Urinary bladder (tissue), 4 donors: Measurements from ENCODE around the gene PPP1R3A. TPM values are rescaled to one million over a fixed set of nuclear protein-coding genes. Genes with fewer than 3 reads are reported as not detected.

Source experiments
- DNase-seq: peaks from one replicate; pipeline ENCODE4 v3.0.0-alpha.2; 2015; ENCODE audit errors: extremely low spot score
- H3K27ac ChIP-seq: one replicate; pipeline ENCODE4 v1.5.1; 2013; ENCODE audit warnings: low read depth, mild to moderate bottlenecking, moderate library complexity
- H3K36me3 ChIP-seq: one replicate; pipeline ENCODE4 v1.6.1; 2013; ENCODE audit warnings: mild to moderate bottlenecking, moderate library complexity; ENCODE audit not compliant: insufficient read depth
- H3K4me1 ChIP-seq: one replicate; pipeline ENCODE4 v1.6.1; 2013; ENCODE audit warnings: mild to moderate bottlenecking, moderate library complexity; ENCODE audit not compliant: insufficient read depth
- H3K4me3 ChIP-seq: one replicate; pipeline ENCODE4 v1.5.1; 2013; ENCODE audit warnings: low read depth, low read length
- WGBS: extraction: QIAGEN DNeasy Blood & Tissue Kit; methylation state at CpG from one replicate; pipeline ENCODE4 v1.1.7; 2013; 5-methylcytosine and 5-hydroxymethylcytosine counted together
- polyA plus RNA-seq: library from polyadenylated mRNA; stranded (reverse); fragments of 200-250 nt; gene quantifications from one replicate; pipeline ENCODE4 v1.2.3, GENCODE V29; 2013
- total RNA-seq: library from RNA; depleted of rRNA; stranded (reverse); fragments of >200 nt; gene quantifications from one replicate; pipeline ENCODE4 v1.2.3, GENCODE V29; 2014
- donor health status: healthy with polysubstance abuse.
- donor health status: healthy.

Gene PPP1R3A
- total and polyA plus RNA-seq, 2 donors: 4.4 TPM; not detected in 1

DNA sequence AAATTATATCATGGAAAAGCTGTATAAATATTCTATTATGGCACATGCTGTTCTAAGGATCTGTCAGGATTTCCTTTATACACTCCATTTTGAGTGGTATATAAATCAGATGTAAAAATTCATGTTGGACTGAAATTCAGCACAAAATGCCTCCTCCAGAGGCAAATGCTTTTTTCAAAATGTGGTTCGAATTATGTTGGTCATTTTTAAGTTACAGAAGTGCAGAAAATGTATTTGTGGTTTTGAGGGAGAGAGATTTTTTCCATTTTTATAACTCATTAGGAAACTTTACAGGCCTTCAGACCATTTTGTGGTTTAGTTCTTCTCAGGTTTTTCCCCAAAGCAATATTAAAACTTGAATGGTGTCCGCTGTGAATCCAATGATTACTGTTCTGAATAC, 2.9 kb downstream of the PPP1R3A start:
- Histone ChIP-seq H3K4me1 (no peaks in the 10 kb centered on the region), H3K36me3 (no peaks in the 10 kb centered on the region), H3K27ac (no peak overlapping the region), H3K4me3 (no peak overlapping the region)
- no peak for DNase-seq
- WGBS: 86% methylated on average over 2 of the region's 2 CpGs

DNA sequence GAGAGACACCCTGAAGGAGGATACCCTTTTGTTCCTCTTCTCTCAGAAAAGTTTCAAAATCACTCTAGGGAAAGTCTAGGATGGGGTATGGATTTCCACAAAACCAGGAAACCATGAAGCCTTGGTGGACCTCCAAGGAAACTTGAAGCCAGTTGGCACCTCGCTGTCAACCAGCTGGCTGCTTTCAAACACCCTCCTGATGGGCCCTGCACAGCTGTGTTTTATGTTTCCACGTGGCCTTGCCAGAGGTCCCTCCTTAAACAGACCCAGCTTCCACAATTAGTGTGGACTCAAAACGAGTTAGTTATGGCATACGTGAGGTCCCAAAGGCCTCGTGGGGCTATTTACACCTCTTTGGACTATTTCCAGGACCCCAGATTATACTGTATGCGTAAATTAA, 5.9 kb downstream of the PPP1R3A start:
- Histone ChIP-seq H3K36me3 (no peaks in the 10 kb centered on the region), H3K4me1 (no peaks in the 10 kb centered on the region), H3K27ac (no peak overlapping the region), H3K4me3 (no peak overlapping the region)
- WGBS: 52% methylated on average over 6 of the region's 6 CpGs
- no peak for DNase-seq

DNA sequence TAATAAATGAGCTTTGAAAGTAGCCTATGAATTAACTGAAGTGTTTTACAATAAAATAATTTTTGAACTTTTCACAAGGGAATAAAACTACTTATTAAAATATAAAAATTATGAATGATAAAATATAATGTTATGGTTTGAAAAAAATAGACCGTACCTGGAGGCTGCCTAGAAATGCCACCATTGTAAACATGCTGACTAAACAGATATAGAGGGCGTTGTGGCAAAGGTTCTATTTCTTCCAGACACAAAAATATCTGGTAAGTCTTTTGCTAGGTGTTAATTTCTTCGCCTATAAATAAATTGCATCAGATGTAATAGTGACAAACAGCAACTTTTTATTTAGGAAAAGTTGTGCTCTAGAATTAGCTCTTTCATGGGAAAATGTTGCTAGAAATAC, 11.2 kb downstream of the PPP1R3A start:
- WGBS: 87% methylated on average over 3 of the region's 3 CpGs
- H3K36me3 ChIP-seq: no peaks in the 10 kb centered on the region
- H3K4me3 ChIP-seq: no peak overlapping the region

DNA sequence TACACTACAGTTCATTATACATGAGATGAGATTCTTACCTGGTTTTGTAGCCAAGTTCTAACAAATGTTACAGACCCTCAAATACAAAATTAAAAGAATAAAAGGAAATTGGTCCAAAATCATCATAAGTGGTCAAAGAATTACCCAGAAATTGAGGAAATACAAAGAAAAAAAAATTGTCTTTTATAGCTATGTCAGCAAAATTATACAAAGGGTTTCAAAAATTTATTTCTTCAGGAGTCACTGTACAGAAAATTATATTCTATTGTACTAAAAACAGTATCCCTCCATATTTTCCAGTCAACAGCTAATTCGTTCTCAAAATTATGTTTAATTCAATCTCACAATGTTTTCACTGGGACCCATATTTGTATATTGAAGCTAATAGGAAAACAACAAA, 14.3 kb downstream of the PPP1R3A start:
- Histone ChIP-seq H3K4me1 (no peaks in the 10 kb centered on the region), H3K4me3 (no peak overlapping the region), H3K27ac (no peak overlapping the region), H3K36me3 (no peaks in the 10 kb centered on the region)
- 75% methylated on average over 1 of the region's 1 CpG for WGBS
- no peak for DNase-seq

More for the DNA sequence above, 11.2 kb downstream of the PPP1R3A start:
- Histone ChIP-seq H3K27ac (no peak overlapping the region), H3K4me1 (no peaks in the 10 kb centered on the region)
- DNase-seq: no peak

DNA sequence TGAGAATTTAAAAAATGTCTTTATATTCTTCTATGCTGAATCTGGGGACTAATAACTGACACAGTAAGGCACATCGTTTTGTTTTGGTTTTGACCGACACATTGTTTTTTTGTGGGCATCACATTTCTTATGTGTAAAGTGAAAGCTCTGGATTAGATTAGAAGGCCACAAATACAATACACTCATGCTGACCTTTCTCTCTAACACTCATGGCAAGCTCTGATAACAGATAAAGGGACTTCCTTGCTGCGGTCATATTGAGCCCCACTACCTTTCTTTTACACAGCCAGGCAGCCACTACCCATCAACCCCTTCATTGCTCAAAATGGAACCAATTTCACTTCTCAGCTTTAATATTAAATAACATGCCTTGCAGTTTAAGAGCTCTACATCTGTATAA, 26.0 kb downstream of the PPP1R3A start:
- Histone ChIP-seq H3K4me1 (no peaks in the 10 kb centered on the region), H3K27ac (no peak overlapping the region), H3K4me3 (no peak overlapping the region), H3K36me3 (no peaks in the 10 kb centered on the region)
- no peak for DNase-seq
- WGBS: 18% methylated on average over 3 of the region's 3 CpGs

DNA sequence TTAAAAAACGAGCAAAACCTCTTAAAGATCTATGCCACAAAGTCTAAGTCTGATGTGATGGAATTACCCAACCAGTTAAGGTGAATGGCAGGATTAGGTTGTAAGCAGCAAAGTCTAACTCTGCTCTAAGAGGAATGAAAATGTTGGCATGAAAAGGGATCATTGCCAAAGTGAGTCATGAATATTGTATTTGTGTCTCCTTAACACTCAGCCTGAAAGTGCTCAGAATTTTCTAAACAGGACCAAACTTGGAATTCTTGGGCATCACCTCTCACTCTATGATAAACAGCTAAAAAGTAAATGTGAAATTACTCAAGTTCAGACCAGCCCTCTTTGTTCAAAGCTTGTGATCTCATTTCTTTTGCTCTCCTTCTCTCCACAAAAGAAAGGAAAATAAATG, 27.0 kb downstream of the PPP1R3A start:
- no peak for DNase-seq
- Histone ChIP-seq H3K36me3 (no peaks in the 10 kb centered on the region), H3K4me3 (no peak overlapping the region), H3K4me1 (no peaks in the 10 kb centered on the region), H3K27ac (no peak overlapping the region)
- WGBS: 56% methylated on average over 1 of the region's 1 CpG

DNA sequence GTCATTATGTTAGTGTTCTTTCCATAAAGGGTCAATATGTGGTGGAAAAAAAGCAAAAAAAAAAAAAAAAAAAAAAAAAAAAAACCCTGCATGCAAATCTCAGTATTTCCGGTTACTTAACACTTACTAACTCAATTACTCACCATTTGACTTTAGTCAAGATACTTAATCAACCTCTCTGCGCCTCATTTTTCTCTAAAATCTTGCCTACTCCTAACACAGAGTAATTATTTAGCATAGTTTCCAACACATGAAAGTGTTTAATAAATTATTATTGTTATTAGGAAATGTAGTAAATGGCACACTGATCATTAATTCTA, 27.8 kb downstream of the PPP1R3A start:
- 95% methylated on average over 2 of the region's 2 CpGs for WGBS
- no peak for DNase-seq
- H3K4me1 ChIP-seq: no peaks in the 10 kb centered on the region
- no peak overlapping the region for H3K4me3 ChIP-seq
- H3K27ac ChIP-seq: no peak overlapping the region
- H3K36me3 ChIP-seq: no peaks in the 10 kb centered on the region

DNA sequence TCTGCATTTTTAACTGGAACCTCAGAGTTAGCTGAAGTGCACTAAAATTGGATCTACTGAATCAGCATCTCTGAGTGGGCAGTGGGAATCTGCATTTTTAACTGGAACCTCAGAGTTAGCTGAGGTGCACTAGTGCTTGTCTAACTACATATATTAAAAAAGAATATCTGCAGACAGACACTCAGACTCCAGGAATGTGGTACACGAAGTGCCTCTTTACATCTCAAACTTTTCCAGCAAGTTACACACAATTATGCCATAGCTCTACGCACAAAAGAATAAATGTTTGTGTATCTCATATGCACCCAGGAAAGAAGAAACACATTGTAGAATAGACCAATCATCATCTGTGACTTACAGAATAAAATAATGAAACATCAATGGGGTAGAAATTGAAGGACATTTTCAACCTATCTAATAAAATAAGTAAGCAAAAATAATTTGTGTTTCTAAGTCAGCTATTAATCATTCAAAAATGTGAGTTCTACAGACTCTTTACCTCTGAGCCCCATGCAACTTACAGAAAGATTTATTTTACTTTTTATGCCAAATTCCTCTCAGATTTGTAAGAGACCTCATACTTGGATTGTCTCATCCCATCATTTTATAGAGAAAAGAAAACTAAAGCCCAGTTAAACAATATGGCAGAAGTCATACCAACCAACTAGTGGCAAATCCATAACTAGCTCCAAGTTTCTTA, 28.3 kb downstream of the PPP1R3A start:
- Histone ChIP-seq H3K27ac (no peak overlapping the region), H3K4me3 (no peak overlapping the region), H3K4me1 (no peaks in the 10 kb centered on the region), H3K36me3 (no peaks in the 10 kb centered on the region)
- DNase-seq: no peak
- WGBS: 81% methylated on average over 2 of the region's 2 CpGs

DNA sequence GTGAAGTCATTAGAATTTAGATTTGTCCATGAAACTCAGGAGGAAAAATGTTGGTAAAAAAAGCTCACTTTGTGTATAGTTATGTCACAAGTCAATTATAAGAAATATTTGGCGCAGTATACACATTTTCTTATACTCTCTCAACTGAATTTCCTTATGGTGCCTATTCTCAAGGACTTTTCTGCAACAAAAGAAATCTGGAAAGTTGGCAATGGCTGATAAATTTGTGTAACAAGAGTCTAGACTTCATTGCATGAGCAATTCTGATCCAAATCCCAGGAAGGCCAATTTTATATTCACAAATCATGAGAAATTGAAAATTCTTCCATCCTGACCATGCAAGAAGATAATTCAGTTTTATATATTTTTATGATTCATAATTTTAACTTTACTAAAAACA, 35.7 kb downstream of the PPP1R3A start:
- Histone ChIP-seq H3K4me3 (no peak overlapping the region), H3K27ac (no peak overlapping the region), H3K4me1 (no peaks in the 10 kb centered on the region), H3K36me3 (no peaks in the 10 kb centered on the region)
- DNase-seq: no peak
- WGBS: 95% methylated on average over 1 of the region's 1 CpG

DNA sequence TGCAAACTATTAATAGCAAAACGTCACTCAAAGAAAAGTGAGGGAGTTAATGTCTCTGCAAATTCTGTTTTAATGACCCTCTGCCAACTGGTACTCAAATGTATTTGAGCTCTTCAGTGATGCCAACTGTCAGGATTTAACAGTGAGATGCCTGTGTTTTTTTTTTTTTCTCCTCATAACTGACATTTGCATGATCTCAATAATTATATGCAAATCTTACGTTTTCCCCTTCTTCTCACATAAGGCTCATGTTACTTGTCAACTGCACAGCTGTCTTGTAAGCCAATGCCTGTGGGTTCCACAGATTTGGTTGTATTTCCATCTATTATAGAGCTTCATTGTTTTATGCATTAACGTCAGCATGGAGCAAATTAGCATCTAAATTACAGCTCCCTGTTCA, 38.2 kb downstream of the PPP1R3A start:
- no peak overlapping the region for H3K4me3 ChIP-seq
- DNase-seq: no peak
- WGBS: 62% methylated on average over 3 of the region's 3 CpGs
- H3K36me3 ChIP-seq: no peaks in the 10 kb centered on the region
- H3K27ac ChIP-seq: no peak overlapping the region
- no peaks in the 10 kb centered on the region for H3K4me1 ChIP-seq

DNA sequence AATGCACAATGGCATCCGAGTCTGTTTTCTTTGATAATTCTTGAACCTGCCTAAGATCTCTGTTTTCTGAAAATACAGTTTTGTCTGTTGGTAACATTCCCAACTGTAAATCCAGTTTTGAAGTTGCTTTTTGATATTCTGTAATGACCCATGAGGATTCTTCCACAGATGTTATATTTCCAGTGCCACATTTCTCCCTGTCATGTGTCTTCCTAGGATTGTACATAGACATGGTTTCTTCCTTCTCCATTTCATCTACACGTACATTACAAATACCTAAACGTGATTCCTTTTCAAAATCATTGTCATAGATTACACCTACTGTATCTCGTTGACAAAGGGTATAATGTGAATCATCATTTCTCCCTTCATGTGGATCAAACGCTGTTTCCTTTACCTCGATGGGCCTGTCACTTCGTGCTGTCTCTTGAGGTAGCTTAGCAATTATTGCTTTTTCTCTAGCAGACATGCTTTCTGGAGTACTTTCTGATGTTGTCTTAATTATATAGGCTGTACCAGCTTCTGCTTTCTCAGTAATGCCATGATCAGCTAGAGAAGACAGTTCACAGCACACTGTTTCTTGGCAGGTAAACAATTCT, 40.3 kb downstream of the PPP1R3A start:
- H3K27ac ChIP-seq: no peak overlapping the region
- H3K4me3 ChIP-seq: no peak overlapping the region
- no peak for DNase-seq
- 63% methylated on average over 7 of the region's 7 CpGs for WGBS
- H3K4me1 ChIP-seq: no peaks in the 10 kb centered on the region
- H3K36me3 ChIP-seq: no peaks in the 10 kb centered on the region

DNA sequence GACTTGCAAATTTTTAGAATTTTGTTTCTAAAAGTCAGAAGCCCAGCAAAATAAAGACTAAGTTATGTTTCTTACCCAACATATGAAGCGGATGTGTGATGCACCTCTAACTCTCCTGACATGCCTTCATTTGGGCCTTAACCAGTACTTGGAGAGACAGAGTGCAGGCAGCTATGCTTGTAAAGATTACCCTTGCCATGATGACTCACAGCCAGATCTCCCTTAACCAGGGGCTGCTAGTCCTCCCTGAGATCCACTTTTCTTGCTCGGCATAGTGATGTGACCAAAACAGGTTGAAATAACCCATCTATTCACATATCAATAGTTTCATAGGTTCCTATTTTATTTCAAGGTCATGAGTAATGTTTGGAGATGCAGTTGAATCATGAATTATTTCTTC, 43.6 kb downstream of the PPP1R3A start:
- DNase-seq: no peak
- no peak overlapping the region for H3K27ac ChIP-seq
- H3K4me3 ChIP-seq: no peak overlapping the region
- no peaks in the 10 kb centered on the region for H3K36me3 ChIP-seq
- no peaks in the 10 kb centered on the region for H3K4me1 ChIP-seq
- 83% methylated on average over 2 of the region's 2 CpGs for WGBS

DNA sequence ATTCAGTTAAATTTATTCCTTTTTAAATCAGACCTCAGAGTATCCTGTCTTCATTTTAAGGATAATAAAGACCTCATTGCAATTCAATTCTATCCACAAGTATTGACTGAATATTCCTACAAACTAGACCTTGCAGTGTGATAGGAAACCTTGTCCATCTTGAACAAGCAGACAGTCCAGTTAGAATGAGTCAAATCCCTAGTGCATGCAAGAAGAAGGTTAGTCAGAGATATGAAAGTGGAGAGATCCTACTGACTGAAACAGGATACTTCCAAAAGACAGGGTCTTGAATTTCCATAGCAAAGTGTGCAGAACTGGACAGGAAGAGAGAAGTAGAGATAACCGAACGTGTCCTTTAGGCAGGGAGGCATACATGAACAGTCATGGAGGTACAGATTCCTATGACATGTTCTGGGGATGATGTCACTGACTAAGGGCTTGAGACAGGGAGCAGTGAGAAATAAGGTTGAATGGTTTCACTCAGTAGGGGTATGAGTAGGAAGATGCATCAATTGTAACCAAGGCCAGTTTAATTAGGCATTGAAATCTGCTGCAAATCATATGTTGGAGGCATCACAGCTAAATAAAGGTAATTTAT, 45.2 kb downstream of the PPP1R3A start:
- Histone ChIP-seq H3K27ac (no peak overlapping the region), H3K36me3 (no peaks in the 10 kb centered on the region), H3K4me3 (no peak overlapping the region), H3K4me1 (no peaks in the 10 kb centered on the region)
- DNase-seq: no peak
- 69% methylated on average over 2 of the region's 2 CpGs for WGBS

DNA sequence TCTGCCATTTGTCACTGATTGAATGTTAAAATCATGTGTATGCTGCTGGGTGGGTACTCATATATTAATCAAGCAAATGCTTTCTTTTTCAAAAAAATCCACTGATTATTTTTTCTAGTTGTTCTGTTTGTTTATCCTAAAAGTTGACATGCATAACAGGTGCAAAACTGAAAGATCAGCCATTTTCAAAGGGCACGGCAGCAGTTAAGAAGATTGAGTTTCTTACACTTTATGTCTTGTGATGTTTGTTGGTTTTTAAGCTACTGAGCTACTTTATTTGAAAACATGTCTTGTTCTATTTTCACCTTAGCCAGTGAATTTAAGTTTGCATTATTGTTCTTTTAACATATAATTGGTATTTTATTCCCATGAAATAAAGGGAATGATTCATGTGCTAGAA, 45.8 kb downstream of the PPP1R3A start:
- H3K27ac ChIP-seq: no peak overlapping the region
- no peak overlapping the region for H3K4me3 ChIP-seq
- 96% methylated on average over 1 of the region's 1 CpG for WGBS
- no peaks in the 10 kb centered on the region for H3K36me3 ChIP-seq
- no peaks in the 10 kb centered on the region for H3K4me1 ChIP-seq
- no peak for DNase-seq
